ENCODE measurements around the gene ESYT1.
A peak's percentile ranks its signal among the peaks of the same experiment; 100 is the strongest.

DNA sequence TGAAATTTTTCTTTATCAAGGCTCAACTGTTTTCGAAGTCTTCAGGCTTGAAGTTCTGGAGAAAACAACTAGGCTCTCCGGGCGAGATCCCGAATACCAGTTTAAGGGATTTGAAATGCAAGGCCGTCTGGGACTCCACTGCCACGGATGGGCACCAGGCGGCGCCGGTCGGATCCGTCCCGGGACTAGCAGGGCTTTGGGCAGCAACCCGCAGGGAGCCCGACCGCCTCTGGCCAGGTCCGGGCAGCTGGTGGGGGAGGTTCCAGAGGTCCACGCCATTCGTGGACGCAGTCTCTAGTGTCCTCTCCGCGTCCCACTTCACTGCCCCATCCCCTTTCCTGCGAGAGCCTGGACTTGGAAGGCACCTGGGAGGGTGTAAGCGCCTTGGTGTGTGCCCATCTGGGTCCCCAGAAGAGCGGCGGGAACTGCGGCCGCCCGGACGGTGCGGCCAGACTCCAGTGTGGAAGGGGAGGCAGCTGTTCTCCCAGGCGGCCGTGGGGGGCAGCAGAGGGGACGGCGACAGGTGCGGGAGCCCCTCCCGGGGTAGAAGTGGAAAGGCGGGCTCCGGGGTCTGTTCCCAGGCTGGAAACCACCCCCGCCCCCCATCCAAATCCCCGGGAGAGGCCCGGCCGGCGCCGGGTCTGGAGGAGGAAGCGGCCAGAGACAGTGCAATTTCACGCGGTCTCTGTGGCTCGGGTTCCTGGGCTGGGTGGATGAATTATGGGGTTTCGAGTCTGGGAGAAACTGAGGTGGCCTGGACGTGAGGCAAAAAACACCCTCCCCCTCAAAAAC, 48.9 kb upstream of the ESYT1 start:
- TF ChIP-seq, protein P1, sequence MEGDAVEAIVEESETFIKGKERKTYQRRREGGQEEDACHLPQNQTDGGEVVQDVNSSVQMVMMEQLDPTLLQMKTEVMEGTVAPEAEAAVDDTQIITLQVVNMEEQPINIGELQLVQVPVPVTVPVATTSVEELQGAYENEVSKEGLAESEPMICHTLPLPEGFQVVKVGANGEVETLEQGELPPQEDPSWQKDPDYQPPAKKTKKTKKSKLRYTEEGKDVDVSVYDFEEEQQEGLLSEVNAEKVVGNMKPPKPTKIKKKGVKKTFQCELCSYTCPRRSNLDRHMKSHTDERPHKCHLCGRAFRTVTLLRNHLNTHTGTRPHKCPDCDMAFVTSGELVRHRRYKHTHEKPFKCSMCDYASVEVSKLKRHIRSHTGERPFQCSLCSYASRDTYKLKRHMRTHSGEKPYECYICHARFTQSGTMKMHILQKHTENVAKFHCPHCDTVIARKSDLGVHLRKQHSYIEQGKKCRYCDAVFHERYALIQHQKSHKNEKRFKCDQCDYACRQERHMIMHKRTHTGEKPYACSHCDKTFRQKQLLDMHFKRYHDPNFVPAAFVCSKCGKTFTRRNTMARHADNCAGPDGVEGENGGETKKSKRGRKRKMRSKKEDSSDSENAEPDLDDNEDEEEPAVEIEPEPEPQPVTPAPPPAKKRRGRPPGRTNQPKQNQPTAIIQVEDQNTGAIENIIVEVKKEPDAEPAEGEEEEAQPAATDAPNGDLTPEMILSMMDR (IDR thresholded peaks at IDR 0.05; ENCODE audit: insufficient read depth, low read length), result peak; percentile 57
- no peak for TF ChIP-seq POLR2AphosphoS5 (IDR thresholded peaks at IDR 0.05; ENCODE audit: low read depth)
- TF ChIP-seq, protein P2, sequence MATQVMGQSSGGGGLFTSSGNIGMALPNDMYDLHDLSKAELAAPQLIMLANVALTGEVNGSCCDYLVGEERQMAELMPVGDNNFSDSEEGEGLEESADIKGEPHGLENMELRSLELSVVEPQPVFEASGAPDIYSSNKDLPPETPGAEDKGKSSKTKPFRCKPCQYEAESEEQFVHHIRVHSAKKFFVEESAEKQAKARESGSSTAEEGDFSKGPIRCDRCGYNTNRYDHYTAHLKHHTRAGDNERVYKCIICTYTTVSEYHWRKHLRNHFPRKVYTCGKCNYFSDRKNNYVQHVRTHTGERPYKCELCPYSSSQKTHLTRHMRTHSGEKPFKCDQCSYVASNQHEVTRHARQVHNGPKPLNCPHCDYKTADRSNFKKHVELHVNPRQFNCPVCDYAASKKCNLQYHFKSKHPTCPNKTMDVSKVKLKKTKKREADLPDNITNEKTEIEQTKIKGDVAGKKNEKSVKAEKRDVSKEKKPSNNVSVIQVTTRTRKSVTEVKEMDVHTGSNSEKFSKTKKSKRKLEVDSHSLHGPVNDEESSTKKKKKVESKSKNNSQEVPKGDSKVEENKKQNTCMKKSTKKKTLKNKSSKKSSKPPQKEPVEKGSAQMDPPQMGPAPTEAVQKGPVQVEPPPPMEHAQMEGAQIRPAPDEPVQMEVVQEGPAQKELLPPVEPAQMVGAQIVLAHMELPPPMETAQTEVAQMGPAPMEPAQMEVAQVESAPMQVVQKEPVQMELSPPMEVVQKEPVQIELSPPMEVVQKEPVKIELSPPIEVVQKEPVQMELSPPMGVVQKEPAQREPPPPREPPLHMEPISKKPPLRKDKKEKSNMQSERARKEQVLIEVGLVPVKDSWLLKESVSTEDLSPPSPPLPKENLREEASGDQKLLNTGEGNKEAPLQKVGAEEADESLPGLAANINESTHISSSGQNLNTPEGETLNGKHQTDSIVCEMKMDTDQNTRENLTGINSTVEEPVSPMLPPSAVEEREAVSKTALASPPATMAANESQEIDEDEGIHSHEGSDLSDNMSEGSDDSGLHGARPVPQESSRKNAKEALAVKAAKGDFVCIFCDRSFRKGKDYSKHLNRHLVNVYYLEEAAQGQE (IDR thresholded peaks at IDR 0.05; ENCODE audit: insufficient replicate concordance, low read depth), result no peak

Measured in HL-60 (cell line).